ENCODE results near the gene RSRP1.
"Not testable (repeated sequence)": the region's sequence is repeated elsewhere in the genome, so short reads cannot be mapped to it uniquely, and the experiment has no call there.

Gene RSRP1

GRCh38 chr1:25247024-25247828 is at the start of gene RSRP1:
Gene RSRP1 (minus strand): TSS chr1:25247454. CDS start chr1:25246963, 491 bp downstream.
- peak; percentile 99 for DNase-seq

- DNase-seq: not testable (repeated sequence)
Observed at GRCh38 chr1:25296501-25296900, 49.2 kb upstream of the RSRP1 start.

GRCh38 chr1:25294889-25295826 is 47.9 kb upstream of the RSRP1 start:
- DNase-seq: not testable (repeated sequence)

- DNase-seq: not testable (repeated sequence)
Observed at GRCh38 chr1:25293426-25293825, 46.2 kb upstream of the RSRP1 start.

GRCh38 chr1:25290043-25290442 is 42.8 kb upstream of the RSRP1 start:
- not testable (repeated sequence) for DNase-seq

GRCh38 chr1:25288573-25289101 is 41.4 kb upstream of the RSRP1 start:
- not testable (repeated sequence) for DNase-seq

GRCh38 chr1:25287164-25287563 is 39.9 kb upstream of the RSRP1 start:
- not testable (repeated sequence) for DNase-seq

- DNase-seq: not testable (repeated sequence)
Observed at GRCh38 chr1:25285862-25286261, 38.6 kb upstream of the RSRP1 start.

- DNase-seq: not testable (repeated sequence)
Observed at GRCh38 chr1:25279693-25280111, 32.4 kb upstream of the RSRP1 start.

- not testable (repeated sequence) for DNase-seq
Observed at GRCh38 chr1:25278790-25279189, 31.5 kb upstream of the RSRP1 start.

GRCh38 chr1:25278358-25278757 is 31.1 kb upstream of the RSRP1 start:
- DNase-seq: not testable (repeated sequence)

GRCh38 chr1:25277295-25277694 is 30.0 kb upstream of the RSRP1 start:
- not testable (repeated sequence) for DNase-seq

GRCh38 chr1:25275648-25276047 is 28.4 kb upstream of the RSRP1 start:
- not testable (repeated sequence) for DNase-seq

GRCh38 chr1:25272238-25272637 is 25.0 kb upstream of the RSRP1 start, which contains the start of gene RHD:
Gene RHD (plus strand): TSS chr1:25272509. CDS start chr1:25272548, 39 bp downstream.
- not testable (repeated sequence) for DNase-seq

- DNase-seq: not testable (repeated sequence)
Observed at GRCh38 chr1:25268143-25268760, 21.0 kb upstream of the RSRP1 start.

GRCh38 chr1:25267288-25268142 is 20.3 kb upstream of the RSRP1 start:
- DNase-seq: peak; percentile 86

GRCh38 chr1:25266554-25267287 is 19.5 kb upstream of the RSRP1 start:
- not testable (repeated sequence) for DNase-seq

- not testable (repeated sequence) for DNase-seq
Observed at GRCh38 chr1:25260336-25260735, 13.1 kb upstream of the RSRP1 start.

- peak; percentile 59 for DNase-seq
Observed at GRCh38 chr1:25259813-25260212, 12.6 kb upstream of the RSRP1 start.

GRCh38 chr1:25257196-25257595 is 9.9 kb upstream of the RSRP1 start:
- DNase-seq: no peak

GRCh38 chr1:25256578-25256965 is 9.3 kb upstream of the RSRP1 start:
- DNase-seq: no peak
